HG03139 (cell line): Measurements from ENCODE around the gene CYP3A5.

Source experiments
- ATAC-seq: cut with Tn5 transposase; IDR thresholded peaks from one replicate; pipeline ENCODE4 v1.9.1; 2021; ENCODE audit not compliant: unreplicated experiment

CYP3A5 gene

GRCh38 chr7:99616359-99617191 lies 63.2 kb downstream of the CYP3A5 start, which contains the start of gene ZSCAN25:
ZSCAN25 (plus strand) TSS chr7:99616946; CDS start chr7:99619607, 2,661 bp downstream.
- peak; percentile 96 for ATAC-seq

- no peak for ATAC-seq
Measured at GRCh38 chr7:99615989-99616358, 63.8 kb downstream of the CYP3A5 start.

GRCh38 chr7:99614495-99614894 lies 65.3 kb downstream of the CYP3A5 start:
- ATAC-seq: no peak

GRCh38 chr7:99607548-99607947 lies 72.2 kb downstream of the CYP3A5 start:
- ATAC-seq: no peak

GRCh38 chr7:99606531-99606930 lies 73.3 kb downstream of the CYP3A5 start:
- ATAC-seq: no peak

GRCh38 chr7:99605527-99605926 lies 74.3 kb downstream of the CYP3A5 start:
- no peak for ATAC-seq

- no peak for ATAC-seq
Measured at GRCh38 chr7:99601656-99602310, 78.0 kb downstream of the CYP3A5 start.

- no peak for ATAC-seq
Measured at GRCh38 chr7:99599836-99600235, 80.0 kb downstream of the CYP3A5 start.
